ENCODE measurements around the gene PAPPA2. TPM values are rescaled to one million over a fixed set of nuclear protein-coding genes. Genes with fewer than 3 reads are reported as not detected.

PAPPA2 gene
- total RNA-seq, 2 donors from 2014 or later: 0.19 to 1.2 TPM

GRCh38 chr1:176803042-176803441, 340.1 kb downstream of the PAPPA2 start:
- no peak overlapping the region for H3K27ac ChIP-seq

GRCh38 chr1:176803596-176803995, 340.6 kb downstream of the PAPPA2 start:
- Histone ChIP-seq H3K4me1 (peaks cover 0 to 20% of the 10 kb centered on the region in 2 donors), H3K36me3 (no peaks in the 10 kb centered on the region), H3K27me3 (no peaks in the 10 kb centered on the region), H3K27ac (no peak overlapping the region), H3K4me3 (no peak overlapping the region), H3K9me3 (no peaks in the 10 kb centered on the region)
- TF ChIP-seq CTCF (IDR thresholded peaks at IDR 0.05): no peak
- DNase-seq (ENCODE audit: low spot score): no peak

More at GRCh38 chr1:176803042-176803441, 340.1 kb downstream of the PAPPA2 start:
- no peak for TF ChIP-seq CTCF (IDR thresholded peaks at IDR 0.05)
- Histone ChIP-seq H3K4me1 (peaks cover 0 to 20% of the 10 kb centered on the region in 2 donors), H3K9me3 (no peaks in the 10 kb centered on the region), H3K27me3 (no peaks in the 10 kb centered on the region), H3K4me3 (no peak overlapping the region), H3K36me3 (no peaks in the 10 kb centered on the region)
- DNase-seq (ENCODE audit: low spot score): no peak

- Histone ChIP-seq H3K4me3 (no peak overlapping the region), H3K27ac (no peak overlapping the region), H3K9me3 (no peaks in the 10 kb centered on the region), H3K27me3 (no peaks in the 10 kb centered on the region), H3K4me1 (no peaks in the 10 kb centered on the region), H3K36me3 (no peaks in the 10 kb centered on the region)
- no peak for DNase-seq (ENCODE audit: low spot score)
- no peak for TF ChIP-seq CTCF (IDR thresholded peaks at IDR 0.05)
Observed at GRCh38 chr1:176809292-176809691, 346.3 kb downstream of the PAPPA2 start.

GRCh38 chr1:176811511-176812288, 348.7 kb downstream of the PAPPA2 start:
- no peak overlapping the region for H3K27ac ChIP-seq
- H3K27me3 ChIP-seq: no peaks in the 10 kb centered on the region
- H3K36me3 ChIP-seq: no peaks in the 10 kb centered on the region
- no peaks in the 10 kb centered on the region for H3K4me1 ChIP-seq
- no peaks in the 10 kb centered on the region for H3K9me3 ChIP-seq
- TF ChIP-seq CTCF (IDR thresholded peaks at IDR 0.05): no peak
- H3K4me3 ChIP-seq: no peak overlapping the region
- no peak for DNase-seq (ENCODE audit: low spot score)

GRCh38 chr1:176815621-176816020, 352.6 kb downstream of the PAPPA2 start:
- Histone ChIP-seq H3K9me3 (no peaks in the 10 kb centered on the region), H3K36me3 (no peaks in the 10 kb centered on the region), H3K4me3 (no peak overlapping the region), H3K27ac (no peak overlapping the region), H3K4me1 (no peaks in the 10 kb centered on the region), H3K27me3 (no peaks in the 10 kb centered on the region)
- TF ChIP-seq CTCF (IDR thresholded peaks at IDR 0.05): no peak
- no peak for DNase-seq (ENCODE audit: low spot score)

- Histone ChIP-seq H3K36me3 (no peaks in the 10 kb centered on the region), H3K27me3 (no peaks in the 10 kb centered on the region), H3K4me1 (no peaks in the 10 kb centered on the region), H3K4me3 (no peak overlapping the region), H3K27ac (no peak overlapping the region), H3K9me3 (no peaks in the 10 kb centered on the region)
- TF ChIP-seq CTCF (IDR thresholded peaks at IDR 0.05): no peak
- no peak for DNase-seq (ENCODE audit: low spot score)
Observed at GRCh38 chr1:176816232-176816631, 353.3 kb downstream of the PAPPA2 start.
